Activated CD8-positive, alpha-beta memory T cell treated with anti-CD3 and anti-CD28 coated beads for 36 hours (primary cell): Measurements from ENCODE around the gene KDM5A. TPM values are rescaled to one million over a fixed set of nuclear protein-coding genes. Genes with fewer than 3 reads are reported as not detected.
"Not testable (repeated sequence)": the region's sequence is repeated elsewhere in the genome, so short reads cannot be mapped to it uniquely, and the experiment has no call there.

Experiments
- CTCF ChIA-PET: fragments of 350-600 bp; sonication (Branson Sonifier 250); formaldehyde crosslinking; loops from one replicate; lab custom pipeline; 2021; ENCODE audit warnings: antibody characterized with exemption; lab: Charles Lee
- POLR2A ChIA-PET: fragments of 350-600 bp; sonication (Branson Sonifier 250); formaldehyde crosslinking; loops from one replicate; lab custom pipeline; 2021; ENCODE audit warnings: antibody characterized with exemption; lab: Charles Lee
- total RNA-seq, 2 experiments: library from RNA; stranded (reverse); gene quantifications; one replicate each; pipeline ENCODE4 v1.2.3, GENCODE V29; 2021

KDM5A gene
- total RNA-seq, 2 experiments from 2014 or later = 63.8 to 69.9 TPM

- POLR2A ChIA-PET = interaction anchor here (0.6 kb wide), 1 partner anchor 40 kb away, joined by 3 read pairs; the partner anchor contains the start of gene KDM5A
- CTCF ChIA-PET = not testable (repeated sequence)
These were observed 39.5 kb downstream of the KDM5A start for GRCh38 chr12:349625-350024.

GRCh38 chr12:343036-343435 lies 46.1 kb downstream of the KDM5A start:
- CTCF ChIA-PET = interaction anchor here (0.7 kb wide), 1 partner anchor 40 kb away, joined by 3 read pairs; no protein-coding TSS in a partner anchor
- POLR2A ChIA-PET = not testable (repeated sequence)

- ChIA-PET CTCF (interaction anchor here (0.8 kb wide), 1 partner anchor 194 kb away, joined by 3 read pairs; no protein-coding TSS in a partner anchor), POLR2A (no interaction called here)
These were observed 52.1 kb downstream of the KDM5A start for GRCh38 chr12:337039-337438.

- ChIA-PET POLR2A (no interaction called here), CTCF (no interaction called here)
These were observed 55.0 kb downstream of the KDM5A start for GRCh38 chr12:334125-334524.

GRCh38 chr12:332581-333205 lies 56.4 kb downstream of the KDM5A start:
- POLR2A ChIA-PET = interaction anchor here (0.5 to 0.7 kb wide), 2 partner anchors 60 to 69 kb away, joined by 3 read pairs; no protein-coding TSS in a partner anchor
- CTCF ChIA-PET = interaction anchor here (1.0 kb wide), 1 partner anchor 15 kb away, joined by 3 read pairs; no protein-coding TSS in a partner anchor

GRCh38 chr12:331287-331686 lies 57.8 kb downstream of the KDM5A start:
- POLR2A ChIA-PET = no interaction called here
- CTCF ChIA-PET = no interaction called here

GRCh38 chr12:325906-326305 lies 63.2 kb downstream of the KDM5A start:
- CTCF ChIA-PET = no interaction called here
- POLR2A ChIA-PET = no interaction called here

- ChIA-PET CTCF (no interaction called here), POLR2A (no interaction called here)
These were observed 65.6 kb downstream of the KDM5A start for GRCh38 chr12:323507-323906.

- ChIA-PET CTCF (no interaction called here), POLR2A (no interaction called here)
These were observed 67.4 kb downstream of the KDM5A start for GRCh38 chr12:321606-322326.

- ChIA-PET POLR2A (no interaction called here), CTCF (no interaction called here)
These were observed 70.2 kb downstream of the KDM5A start for GRCh38 chr12:318759-319515.

- ChIA-PET POLR2A (no interaction called here), CTCF (no interaction called here)
These were observed 80.6 kb downstream of the KDM5A start for GRCh38 chr12:308511-308910.

- ChIA-PET CTCF (no interaction called here), POLR2A (no interaction called here)
These were observed 81.7 kb downstream of the KDM5A start for GRCh38 chr12:307406-307805.

GRCh38 chr12:304805-305204 lies 84.3 kb downstream of the KDM5A start:
- ChIA-PET POLR2A (no interaction called here), CTCF (interaction anchor here (0.6 to 0.7 kb wide), 2 partner anchors 16 to 551 kb away, joined by 3 read pairs; no protein-coding TSS in a partner anchor)

- POLR2A ChIA-PET, CTCF ChIA-PET: not testable (repeated sequence)
These were observed 86.4 kb downstream of the KDM5A start for GRCh38 chr12:302766-303165.

GRCh38 chr12:300166-300565 lies 89.0 kb downstream of the KDM5A start:
- POLR2A ChIA-PET = interaction anchor here (1.5 kb wide), 1 partner anchor 14 kb away, joined by 6 read pairs; no protein-coding TSS in a partner anchor
- CTCF ChIA-PET = not testable (repeated sequence)

GRCh38 chr12:299511-299910 lies 89.6 kb downstream of the KDM5A start:
- POLR2A ChIA-PET = interaction anchor here (1.5 kb wide), 1 partner anchor 13 kb away, joined by 6 read pairs; no protein-coding TSS in a partner anchor
- CTCF ChIA-PET = not testable (repeated sequence)

- POLR2A ChIA-PET = not testable (repeated sequence)
- CTCF ChIA-PET = interaction anchor here (0.6 kb wide), 1 partner anchor 92 kb away, joined by 7 read pairs; no protein-coding TSS in a partner anchor
These were observed 91.1 kb downstream of the KDM5A start for GRCh38 chr12:298059-298458.

GRCh38 chr12:295132-295531 lies 94.0 kb downstream of the KDM5A start:
- CTCF ChIA-PET = no interaction called here

GRCh38 chr12:293199-293598 lies 95.9 kb downstream of the KDM5A start:
- ChIA-PET CTCF (no interaction called here), POLR2A (no interaction called here)

More at GRCh38 chr12:295132-295531, 94.0 kb downstream of the KDM5A start:
- POLR2A ChIA-PET = no interaction called here

GRCh38 chr12:292186-292585 lies 96.9 kb downstream of the KDM5A start:
- CTCF ChIA-PET = no interaction called here

More at GRCh38 chr12:292186-292585, 96.9 kb downstream of the KDM5A start:
- POLR2A ChIA-PET = no interaction called here
